Omental fat pad (tissue), 4 donors: ENCODE data around the gene CCNI. TPM values are rescaled to one million over a fixed set of nuclear protein-coding genes. Genes with fewer than 3 reads are reported as not detected.
"Not testable (repeated sequence)": the region's sequence is repeated elsewhere in the genome, so short reads cannot be mapped to it uniquely, and the experiment has no call there.

Source experiments
- ATAC-seq: fragments of 150-250 bp; one replicate; pipeline ENCODE4 v1.9.1; 2016; ENCODE audit warnings: mild to moderate bottlenecking, moderate library complexity; ENCODE audit not compliant: low FRiP score
- DNase-seq: peaks from one replicate; pipeline ENCODE4 v3.0.0-alpha.2; 2019; ENCODE audit warnings: low spot score
- CTCF ChIP-seq, 3 donors: fragments of 450-650 bp; IDR thresholded peaks; one replicate each; pipeline ENCODE4 v1.5.1; 2016 to 2017; ENCODE audit warnings: antibody characterized with exemption in 3 of 3, mild to moderate bottlenecking in 3 of 3, moderate library complexity in 2 of 3
- total RNA-seq, 4 donors: library from RNA; depleted of rRNA; stranded (reverse); fragments of >200 nt; gene quantifications; one replicate each; pipeline ENCODE4 v1.1.0, GENCODE V29; 2016

CCNI gene
- total RNA-seq, 4 donors from 2014 or later = 191 to 233 (median 199) TPM

GRCh38 chr4:77073981-77074380 is 1.8 kb downstream of the CCNI start:
- no peak for DNase-seq
- no peak for ATAC-seq
- no peak for TF ChIP-seq CTCF (IDR thresholded peaks at IDR 0.05)

DNA sequence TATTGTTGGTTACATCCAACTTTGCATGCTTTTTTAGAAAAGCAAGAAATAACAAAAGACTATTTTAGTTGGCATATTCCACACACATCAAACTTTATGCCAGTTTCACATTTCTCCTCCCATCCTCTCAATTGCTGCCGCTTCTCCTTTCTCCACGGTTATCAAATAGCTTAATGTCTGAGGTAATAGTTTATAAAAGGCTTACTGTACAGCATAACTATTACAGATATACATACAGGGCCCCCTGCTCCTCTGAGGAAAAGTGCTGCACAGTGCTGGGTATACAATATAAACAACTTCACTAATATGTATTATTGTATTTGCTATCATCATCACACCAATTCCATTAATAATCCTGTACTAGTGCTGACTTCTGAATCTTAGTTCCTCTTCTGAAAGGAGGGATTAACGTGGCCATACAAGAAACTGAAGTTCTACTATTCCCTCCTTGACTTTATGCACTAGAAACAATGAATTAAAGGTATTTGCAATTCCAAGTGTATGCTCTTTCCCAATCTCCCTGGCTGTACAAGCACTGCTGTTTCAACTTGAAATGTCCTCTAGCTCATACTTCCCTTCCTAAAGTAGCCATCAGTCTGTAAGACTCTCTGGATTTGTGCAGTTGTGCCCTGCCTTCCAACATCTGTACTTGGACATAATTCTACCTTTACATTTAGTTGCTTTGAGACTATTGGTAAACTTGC is 2.5 kb downstream of the CCNI start:
- DNase-seq (no peak), ATAC-seq (no peak)
- TF ChIP-seq CTCF (IDR thresholded peaks at IDR 0.05) = no peak

- ATAC-seq (no peak), DNase-seq (no peak)
- TF ChIP-seq CTCF (IDR thresholded peaks at IDR 0.05) = no peak
Observed at GRCh38 chr4:77072195-77072753, 3.5 kb downstream of the CCNI start.

DNA sequence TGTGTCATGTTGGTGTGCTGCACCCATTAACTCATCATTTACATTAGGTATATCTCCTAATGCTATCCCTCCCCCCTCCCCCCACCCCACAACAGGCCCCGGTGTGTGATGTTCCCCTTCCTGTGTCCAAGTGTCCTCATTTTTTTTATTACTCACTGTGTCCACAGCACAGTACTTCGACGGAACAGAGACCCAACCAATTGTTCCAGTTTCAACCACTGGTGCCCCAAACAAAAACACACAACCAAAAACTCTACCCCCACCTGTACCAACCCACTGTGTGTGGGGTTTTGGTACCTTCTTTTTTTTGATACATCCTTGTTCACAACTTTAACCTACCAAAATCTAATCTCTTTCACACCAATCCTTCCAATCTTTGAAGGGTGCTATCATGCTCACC is 6.3 kb downstream of the CCNI start:
- ATAC-seq, DNase-seq: not testable (repeated sequence)

- TF ChIP-seq CTCF (IDR thresholded peaks at IDR 0.05) = no peak
- DNase-seq (no peak), ATAC-seq (no peak)
Observed at GRCh38 chr4:77065382-77065781, 10.4 kb downstream of the CCNI start.

GRCh38 chr4:77062856-77063255 is 12.9 kb downstream of the CCNI start:
- no peak for TF ChIP-seq CTCF (IDR thresholded peaks at IDR 0.05)
- DNase-seq (no peak), ATAC-seq (no peak)

GRCh38 chr4:77052352-77052751 is 23.4 kb downstream of the CCNI start:
- ATAC-seq (no peak), DNase-seq (no peak)

More at GRCh38 chr4:77052352-77052751, 23.4 kb downstream of the CCNI start:
- no peak for TF ChIP-seq CTCF (IDR thresholded peaks at IDR 0.05)
